WTC11 (cell line): ENCODE data around the gene MAP3K14. TPM values are rescaled to one million over a fixed set of nuclear protein-coding genes. Genes with fewer than 3 reads are reported as not detected.

Source experiments
- ATAC-seq: fragments of 200-7000 bp; cut with Tn5 transposase; 2 replicates; pipeline ENCODE4 v1.10.0; 2021; ENCODE audit warnings: mild to moderate bottlenecking, moderate library complexity
- CTCF ChIA-PET: fragments of 300-600 bp; sonication (Branson Sonifier 250); formaldehyde crosslinking; loops from one replicate; lab custom pipeline; 2021; ENCODE audit warnings: antibody characterized with exemption; lab: Charles Lee
- POLR2A ChIA-PET: fragments of 350-600 bp; sonication (Branson Sonifier 250); formaldehyde crosslinking; loops from one replicate; lab custom pipeline; 2021; ENCODE audit warnings: antibody characterized with exemption; lab: Charles Lee
- DNase-seq: peaks from one replicate; pipeline ENCODE4 v3.0.0; 2021; ENCODE audit warnings: low spot score
- H3K27ac Mint-ChIP-seq: 2 replicates; pipeline ENCODE4 v1.8.0; 2021; ENCODE audit warnings: mixed read lengths
- H3K27me3 Mint-ChIP-seq: 2 replicates; pipeline ENCODE4 v1.8.0; 2021; ENCODE audit warnings: low read depth, mild to moderate bottlenecking, moderate library complexity, mixed read lengths
- H3K36me3 Mint-ChIP-seq: 2 replicates; pipeline ENCODE4 v1.8.0; 2021; ENCODE audit warnings: mixed read lengths
- H3K4me1 Mint-ChIP-seq: 2 replicates; pipeline ENCODE4 v1.8.0; 2022; ENCODE audit warnings: mixed read lengths
- H3K4me3 Mint-ChIP-seq: 2 replicates; pipeline ENCODE4 v1.8.0; 2021; ENCODE audit warnings: mild to moderate bottlenecking, moderate library complexity, mixed read lengths
- H3K9me3 Mint-ChIP-seq: 2 replicates; pipeline ENCODE4 v1.8.0; 2021; ENCODE audit warnings: mixed read lengths
- ERG ChIP-seq: fragments of 250-450 bp; sonication (Bioruptor Pico); IDR thresholded peaks from 2 replicates; pipeline ENCODE4 v1.8.0; 2021; ENCODE audit warnings: mild to moderate bottlenecking
- GTF2I ChIP-seq: fragments of 250-450 bp; sonication (Bioruptor Pico); conservative IDR thresholded peaks from 2 replicates; pipeline ENCODE4 v1.4.0; 2021; ENCODE audit warnings: mild to moderate bottlenecking
- IRF2 ChIP-seq: sonication (generic); formaldehyde crosslinking; IDR thresholded peaks from 2 replicates; pipeline ENCODE4 v1.8.0; 2022; ENCODE audit warnings: low read depth, missing genetic modification reagents, borderline replicate concordance
- JUN ChIP-seq: sonication (generic); formaldehyde crosslinking; IDR thresholded peaks from 2 replicates; pipeline ENCODE4 v1.8.0; 2023; ENCODE audit warnings: mild to moderate bottlenecking, missing genetic modification reagents
- MYBL2 ChIP-seq: sonication (generic); formaldehyde crosslinking; IDR thresholded peaks from 2 replicates; pipeline ENCODE4 v1.8.1; 2023; ENCODE audit warnings: mild to moderate bottlenecking, moderate library complexity, missing genetic modification reagents
- NFATC4 ChIP-seq: fragments of 250-450 bp; sonication (Bioruptor Pico); IDR thresholded peaks from 2 replicates; pipeline ENCODE4 v1.9.0; 2021; ENCODE audit warnings: mild to moderate bottlenecking
- NR1H2 ChIP-seq: sonication (generic); formaldehyde crosslinking; IDR thresholded peaks from 2 replicates; pipeline ENCODE4 v1.9.0; 2021; ENCODE audit warnings: mild to moderate bottlenecking, moderate library complexity, missing genetic modification reagents
- PREB ChIP-seq: sonication (generic); formaldehyde crosslinking; IDR thresholded peaks from 2 replicates; pipeline ENCODE4 v1.8.1; 2022; ENCODE audit warnings: mild to moderate bottlenecking, missing genetic modification reagents, moderate library complexity, borderline replicate concordance
- RELA ChIP-seq: sonication (generic); formaldehyde crosslinking; IDR thresholded peaks from 2 replicates; pipeline ENCODE4 v1.8.1; 2022; ENCODE audit warnings: missing genetic modification reagents, mild to moderate bottlenecking, borderline replicate concordance
- RORB ChIP-seq: fragments of 250-450 bp; sonication (Bioruptor Pico); IDR thresholded peaks from 2 replicates; pipeline ENCODE4 v1.9.0; 2021; ENCODE audit warnings: mild to moderate bottlenecking
- SMAD4 ChIP-seq: sonication (generic); formaldehyde crosslinking; IDR thresholded peaks from 2 replicates; pipeline ENCODE4 v1.8.0; 2022; ENCODE audit warnings: mild to moderate bottlenecking, missing genetic modification reagents
- TP53 ChIP-seq: sonication (generic); formaldehyde crosslinking; IDR thresholded peaks from 2 replicates; pipeline ENCODE4 v1.8.1; 2023; ENCODE audit warnings: mild to moderate bottlenecking, missing genetic modification reagents
- ZNF219 ChIP-seq: sonication (generic); formaldehyde crosslinking; IDR thresholded peaks from 2 replicates; pipeline ENCODE4 v1.8.0; 2023; ENCODE audit warnings: missing genetic modification reagents, mild to moderate bottlenecking, borderline replicate concordance
- ZNF232 ChIP-seq: sonication (generic); formaldehyde crosslinking; IDR thresholded peaks from 2 replicates; pipeline ENCODE4 v1.8.0; 2022; ENCODE audit warnings: mild to moderate bottlenecking, missing genetic modification reagents
- ZNF263 ChIP-seq: sonication (generic); formaldehyde crosslinking; IDR thresholded peaks from 2 replicates; pipeline ENCODE4 v1.8.1; 2022; ENCODE audit warnings: low read depth, mild to moderate bottlenecking, moderate library complexity, missing genetic modification reagents
- ZNF671 ChIP-seq: fragments of 250-450 bp; sonication (Bioruptor Pico); IDR thresholded peaks from 2 replicates; pipeline ENCODE4 v1.8.0; 2021; ENCODE audit warnings: mild to moderate bottlenecking
- total RNA-seq: library from RNA; stranded (reverse); gene quantifications from 3 replicates; pipeline ENCODE4 v1.2.3, GENCODE V29; 2021
- TF ChIP-seq, protein P1 (sequence below): fragments of 250-450 bp; sonication (Bioruptor Pico); IDR thresholded peaks from 2 replicates; pipeline ENCODE4 v1.9.0; 2021; ENCODE audit warnings: mild to moderate bottlenecking
- TF ChIP-seq, protein P2 (sequence below): sonication (generic); formaldehyde crosslinking; IDR thresholded peaks from 2 replicates; pipeline ENCODE4 v1.8.1; 2022; ENCODE audit warnings: low read depth, mild to moderate bottlenecking, moderate library complexity, missing genetic modification reagents, borderline replicate concordance
- TF ChIP-seq, protein P3 (sequence below): sonication (generic); formaldehyde crosslinking; IDR thresholded peaks from 2 replicates; pipeline ENCODE4 v1.8.1; 2023; ENCODE audit warnings: mild to moderate bottlenecking, missing genetic modification reagents, borderline replicate concordance
- TF ChIP-seq, protein P4 (sequence below): fragments of 250-450 bp; sonication (Bioruptor Pico); IDR thresholded peaks from 2 replicates; pipeline ENCODE4 v1.9.0; 2021; ENCODE audit warnings: mild to moderate bottlenecking, borderline replicate concordance

Gene MAP3K14
- total RNA-seq, 1 experiment from 2014 or later = 4.0 TPM

DNA sequence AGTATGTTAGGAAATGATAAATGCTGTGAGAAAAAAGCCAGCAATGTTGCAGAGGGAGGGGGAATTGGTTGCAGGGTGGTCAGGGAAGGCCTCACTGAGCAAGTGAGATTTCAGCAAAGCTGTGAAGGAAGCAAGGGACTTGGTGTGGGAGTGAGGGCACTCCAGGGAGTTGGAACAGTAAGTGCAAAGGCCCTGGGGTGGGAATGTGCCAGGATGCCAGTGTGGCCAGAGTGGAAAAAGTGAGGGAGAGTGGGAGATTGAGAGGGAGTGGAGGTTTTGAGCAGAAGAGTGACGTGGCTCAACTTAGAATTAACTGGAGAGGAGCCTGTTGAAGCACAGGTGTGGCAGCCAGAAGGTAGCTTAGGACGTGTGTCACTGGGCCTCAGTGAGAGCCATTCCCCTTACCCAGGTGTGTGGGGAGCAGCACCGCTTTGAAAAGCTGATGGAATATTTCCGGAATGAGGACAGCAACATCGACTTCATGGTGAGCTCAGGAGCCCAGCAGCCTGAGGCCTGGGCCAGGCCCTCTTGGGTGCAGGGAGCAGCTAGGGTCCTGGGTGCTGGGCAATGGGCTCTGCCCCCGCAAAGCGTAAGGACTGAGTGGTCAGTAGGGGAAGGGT lies 78.6 kb downstream of the MAP3K14 start:
- Mint-ChIP-seq H3K27me3 (peaks cover 61% of the 10 kb centered on the region), H3K4me1 (peaks cover 14% of the 10 kb centered on the region), H3K9me3 (no peaks in the 10 kb centered on the region), H3K27ac (no peak overlapping the region), H3K36me3 (no peaks in the 10 kb centered on the region), H3K4me3 (no peak overlapping the region)
- TF ChIP-seq, protein P1, sequence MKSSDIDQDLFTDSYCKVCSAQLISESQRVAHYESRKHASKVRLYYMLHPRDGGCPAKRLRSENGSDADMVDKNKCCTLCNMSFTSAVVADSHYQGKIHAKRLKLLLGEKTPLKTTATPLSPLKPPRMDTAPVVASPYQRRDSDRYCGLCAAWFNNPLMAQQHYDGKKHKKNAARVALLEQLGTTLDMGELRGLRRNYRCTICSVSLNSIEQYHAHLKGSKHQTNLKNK (CRISPR knock-in tag) = no peak
- TF ChIP-seq RELA (no peak), IRF2 (CRISPR knock-in tag) (no peak), NR1H2 (CRISPR knock-in tag) (no peak), GTF2I (CRISPR knock-in tag) (no peak), PREB (no peak), ZNF219 (no peak), ZNF232 (CRISPR knock-in tag) (no peak), ZNF671 (CRISPR knock-in tag) (no peak), ZNF263 (CRISPR knock-in tag) (no peak)
- TF ChIP-seq, protein P2, sequence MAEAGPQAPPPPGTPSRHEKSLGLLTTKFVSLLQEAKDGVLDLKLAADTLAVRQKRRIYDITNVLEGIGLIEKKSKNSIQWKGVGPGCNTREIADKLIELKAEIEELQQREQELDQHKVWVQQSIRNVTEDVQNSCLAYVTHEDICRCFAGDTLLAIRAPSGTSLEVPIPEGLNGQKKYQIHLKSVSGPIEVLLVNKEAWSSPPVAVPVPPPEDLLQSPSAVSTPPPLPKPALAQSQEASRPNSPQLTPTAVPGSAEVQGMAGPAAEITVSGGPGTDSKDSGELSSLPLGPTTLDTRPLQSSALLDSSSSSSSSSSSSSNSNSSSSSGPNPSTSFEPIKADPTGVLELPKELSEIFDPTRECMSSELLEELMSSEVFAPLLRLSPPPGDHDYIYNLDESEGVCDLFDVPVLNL (CRISPR knock-in tag) = no peak
- CTCF ChIA-PET = interaction anchor here (1.5 to 3.8 kb wide), 4 partner anchors 9 to 103 kb away, joined by 5 to 24 read pairs (median 7); partner anchors contain the start of gene ACBD4
- DNase-seq (no peak), ATAC-seq (no peak)
- POLR2A ChIA-PET = no interaction called here

DNA sequence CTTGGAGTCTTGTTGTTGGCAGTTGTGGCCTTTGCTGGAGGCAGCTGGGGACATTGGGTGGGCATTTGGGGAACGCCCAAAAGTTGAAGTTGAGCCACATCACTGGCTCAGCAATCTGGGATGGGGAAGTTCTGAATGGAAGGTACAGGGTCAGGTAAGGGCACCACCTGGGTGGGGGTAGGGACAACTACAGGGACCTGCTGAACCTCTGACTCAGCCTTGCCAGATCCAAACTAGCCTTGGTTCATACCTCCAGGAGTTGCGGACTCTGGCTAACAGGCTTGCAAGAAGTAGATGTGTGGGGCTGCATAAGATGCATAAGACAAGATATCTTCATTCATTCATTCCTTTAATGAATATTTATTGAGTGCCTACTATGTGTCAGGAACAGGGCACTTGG lies 79.1 kb downstream of the MAP3K14 start:
- peaks cover 60% of the 10 kb centered on the region for H3K27me3 Mint-ChIP-seq
- TF ChIP-seq RORB (CRISPR knock-in tag) (no peak), ZNF219 (no peak), ERG (CRISPR knock-in tag) (no peak), NFATC4 (no peak), JUN (CRISPR knock-in tag) (no peak), TP53 (CRISPR knock-in tag) (no peak), SMAD4 (CRISPR knock-in tag) (no peak), MYBL2 (no peak)
- TF ChIP-seq, protein P3, sequence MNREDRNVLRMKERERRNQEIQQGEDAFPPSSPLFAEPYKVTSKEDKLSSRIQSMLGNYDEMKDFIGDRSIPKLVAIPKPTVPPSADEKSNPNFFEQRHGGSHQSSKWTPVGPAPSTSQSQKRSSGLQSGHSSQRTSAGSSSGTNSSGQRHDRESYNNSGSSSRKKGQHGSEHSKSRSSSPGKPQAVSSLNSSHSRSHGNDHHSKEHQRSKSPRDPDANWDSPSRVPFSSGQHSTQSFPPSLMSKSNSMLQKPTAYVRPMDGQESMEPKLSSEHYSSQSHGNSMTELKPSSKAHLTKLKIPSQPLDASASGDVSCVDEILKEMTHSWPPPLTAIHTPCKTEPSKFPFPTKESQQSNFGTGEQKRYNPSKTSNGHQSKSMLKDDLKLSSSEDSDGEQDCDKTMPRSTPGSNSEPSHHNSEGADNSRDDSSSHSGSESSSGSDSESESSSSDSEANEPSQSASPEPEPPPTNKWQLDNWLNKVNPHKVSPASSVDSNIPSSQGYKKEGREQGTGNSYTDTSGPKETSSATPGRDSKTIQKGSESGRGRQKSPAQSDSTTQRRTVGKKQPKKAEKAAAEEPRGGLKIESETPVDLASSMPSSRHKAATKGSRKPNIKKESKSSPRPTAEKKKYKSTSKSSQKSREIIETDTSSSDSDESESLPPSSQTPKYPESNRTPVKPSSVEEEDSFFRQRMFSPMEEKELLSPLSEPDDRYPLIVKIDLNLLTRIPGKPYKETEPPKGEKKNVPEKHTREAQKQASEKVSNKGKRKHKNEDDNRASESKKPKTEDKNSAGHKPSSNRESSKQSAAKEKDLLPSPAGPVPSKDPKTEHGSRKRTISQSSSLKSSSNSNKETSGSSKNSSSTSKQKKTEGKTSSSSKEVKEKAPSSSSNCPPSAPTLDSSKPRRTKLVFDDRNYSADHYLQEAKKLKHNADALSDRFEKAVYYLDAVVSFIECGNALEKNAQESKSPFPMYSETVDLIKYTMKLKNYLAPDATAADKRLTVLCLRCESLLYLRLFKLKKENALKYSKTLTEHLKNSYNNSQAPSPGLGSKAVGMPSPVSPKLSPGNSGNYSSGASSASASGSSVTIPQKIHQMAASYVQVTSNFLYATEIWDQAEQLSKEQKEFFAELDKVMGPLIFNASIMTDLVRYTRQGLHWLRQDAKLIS (CRISPR knock-in tag) = no peak
- TF ChIP-seq, protein P4, sequence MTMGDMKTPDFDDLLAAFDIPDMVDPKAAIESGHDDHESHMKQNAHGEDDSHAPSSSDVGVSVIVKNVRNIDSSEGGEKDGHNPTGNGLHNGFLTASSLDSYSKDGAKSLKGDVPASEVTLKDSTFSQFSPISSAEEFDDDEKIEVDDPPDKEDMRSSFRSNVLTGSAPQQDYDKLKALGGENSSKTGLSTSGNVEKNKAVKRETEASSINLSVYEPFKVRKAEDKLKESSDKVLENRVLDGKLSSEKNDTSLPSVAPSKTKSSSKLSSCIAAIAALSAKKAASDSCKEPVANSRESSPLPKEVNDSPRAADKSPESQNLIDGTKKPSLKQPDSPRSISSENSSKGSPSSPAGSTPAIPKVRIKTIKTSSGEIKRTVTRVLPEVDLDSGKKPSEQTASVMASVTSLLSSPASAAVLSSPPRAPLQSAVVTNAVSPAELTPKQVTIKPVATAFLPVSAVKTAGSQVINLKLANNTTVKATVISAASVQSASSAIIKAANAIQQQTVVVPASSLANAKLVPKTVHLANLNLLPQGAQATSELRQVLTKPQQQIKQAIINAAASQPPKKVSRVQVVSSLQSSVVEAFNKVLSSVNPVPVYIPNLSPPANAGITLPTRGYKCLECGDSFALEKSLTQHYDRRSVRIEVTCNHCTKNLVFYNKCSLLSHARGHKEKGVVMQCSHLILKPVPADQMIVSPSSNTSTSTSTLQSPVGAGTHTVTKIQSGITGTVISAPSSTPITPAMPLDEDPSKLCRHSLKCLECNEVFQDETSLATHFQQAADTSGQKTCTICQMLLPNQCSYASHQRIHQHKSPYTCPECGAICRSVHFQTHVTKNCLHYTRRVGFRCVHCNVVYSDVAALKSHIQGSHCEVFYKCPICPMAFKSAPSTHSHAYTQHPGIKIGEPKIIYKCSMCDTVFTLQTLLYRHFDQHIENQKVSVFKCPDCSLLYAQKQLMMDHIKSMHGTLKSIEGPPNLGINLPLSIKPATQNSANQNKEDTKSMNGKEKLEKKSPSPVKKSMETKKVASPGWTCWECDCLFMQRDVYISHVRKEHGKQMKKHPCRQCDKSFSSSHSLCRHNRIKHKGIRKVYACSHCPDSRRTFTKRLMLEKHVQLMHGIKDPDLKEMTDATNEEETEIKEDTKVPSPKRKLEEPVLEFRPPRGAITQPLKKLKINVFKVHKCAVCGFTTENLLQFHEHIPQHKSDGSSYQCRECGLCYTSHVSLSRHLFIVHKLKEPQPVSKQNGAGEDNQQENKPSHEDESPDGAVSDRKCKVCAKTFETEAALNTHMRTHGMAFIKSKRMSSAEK (CRISPR knock-in tag) = no peak

More for the DNA sequence above, 79.1 kb downstream of the MAP3K14 start:
- ATAC-seq = no peak
- POLR2A ChIA-PET = no interaction called here
- Mint-ChIP-seq H3K4me1 (peaks cover 12% of the 10 kb centered on the region), H3K9me3 (no peaks in the 10 kb centered on the region), H3K27ac (no peak overlapping the region), H3K36me3 (no peaks in the 10 kb centered on the region), H3K4me3 (no peak overlapping the region)
- no peak for DNase-seq
- CTCF ChIA-PET = interaction anchor here (1.5 to 3.8 kb wide), 4 partner anchors 9 to 102 kb away, joined by 5 to 24 read pairs (median 7); partner anchors contain the start of gene ACBD4
